ENCODE results near the gene SLC66A1. TPM values are rescaled to one million over a fixed set of nuclear protein-coding genes. Genes with fewer than 3 reads are reported as not detected.

SLC66A1 gene
- total and polyA plus RNA-seq, 2 donors: 5.8 to 10.8 TPM

GRCh38 chr1:19359357-19359756, 47.2 kb downstream of the SLC66A1 start:
- H3K27ac ChIP-seq (ENCODE audit: low read depth in 1 of 2, low read length in 1 of 2): peak overlapping the region in 1 of 2 donors; percentile 67
- no peaks in the 10 kb centered on the region for H3K27me3 ChIP-seq (ENCODE audit: control insufficient read depth in 2 of 2, insufficient read depth in 1 of 2, low read length in 1 of 2)
- no peaks in the 10 kb centered on the region for H3K9me3 ChIP-seq (ENCODE audit: control insufficient read depth in 2 of 2, insufficient read depth in 1 of 2, low read length in 1 of 2)
- H3K4me1 ChIP-seq (ENCODE audit: control insufficient read depth in 2 of 2, insufficient read depth in 2 of 2, low read length in 2 of 2): peaks cover 33 to 55% of the 10 kb centered on the region in 2 donors
- WGBS: 42% methylated on average over 11 of the region's 11 CpGs
- peaks cover 30 to 44% of the 10 kb centered on the region in 2 donors for H3K36me3 ChIP-seq (ENCODE audit: control insufficient read depth in 2 of 2, insufficient read depth in 2 of 2, low read length in 1 of 2)
- no peak for DNase-seq (ENCODE audit: low read depth in 6 of 9, low spot score in 9 of 9)
- no peak overlapping the region for H3K4me3 ChIP-seq (ENCODE audit: low read length in 2 of 2)

- Histone ChIP-seq H3K4me3 (ENCODE audit: low read length in 2 of 2) (no peak overlapping the region), H3K27me3 (ENCODE audit: control insufficient read depth in 2 of 2, insufficient read depth in 1 of 2, low read length in 1 of 2) (no peaks in the 10 kb centered on the region), H3K9me3 (ENCODE audit: control insufficient read depth in 2 of 2, insufficient read depth in 1 of 2, low read length in 1 of 2) (no peaks in the 10 kb centered on the region), H3K27ac (ENCODE audit: low read depth in 1 of 2, low read length in 1 of 2) (peak overlapping the region; percentile 22 to 67), H3K4me1 (ENCODE audit: control insufficient read depth in 2 of 2, insufficient read depth in 2 of 2, low read length in 2 of 2) (peaks cover 33 to 51% of the 10 kb centered on the region in 2 donors), H3K36me3 (ENCODE audit: control insufficient read depth in 2 of 2, insufficient read depth in 2 of 2, low read length in 1 of 2) (peaks cover 28 to 37% of the 10 kb centered on the region in 2 donors)
- WGBS: 6% methylated on average over 6 of the region's 6 CpGs
- DNase-seq (ENCODE audit: low read depth in 6 of 9, low spot score in 9 of 9): peak in 1 of 9 donors; percentile 66
These were observed 47.9 kb downstream of the SLC66A1 start for GRCh38 chr1:19360016-19360415.

GRCh38 chr1:19360432-19360831, 48.3 kb downstream of the SLC66A1 start:
- no peaks in the 10 kb centered on the region for H3K9me3 ChIP-seq (ENCODE audit: control insufficient read depth in 2 of 2, insufficient read depth in 1 of 2, low read length in 1 of 2)
- H3K27me3 ChIP-seq (ENCODE audit: control insufficient read depth in 2 of 2, insufficient read depth in 1 of 2, low read length in 1 of 2): no peaks in the 10 kb centered on the region
- H3K4me3 ChIP-seq (ENCODE audit: low read length in 2 of 2): no peak overlapping the region
- H3K27ac ChIP-seq (ENCODE audit: low read depth in 1 of 2, low read length in 1 of 2): peak overlapping the region; percentile 43 to 67
- whole genome bisulfite sequencing: 73% methylated on average over 11 of the region's 11 CpGs
- DNase-seq (ENCODE audit: low read depth in 6 of 9, low spot score in 9 of 9): no peak
- peaks cover 33 to 51% of the 10 kb centered on the region in 2 donors for H3K4me1 ChIP-seq (ENCODE audit: control insufficient read depth in 2 of 2, insufficient read depth in 2 of 2, low read length in 2 of 2)
- peaks cover 26 to 38% of the 10 kb centered on the region in 2 donors for H3K36me3 ChIP-seq (ENCODE audit: control insufficient read depth in 2 of 2, insufficient read depth in 2 of 2, low read length in 1 of 2)

GRCh38 chr1:19360843-19361610, 48.9 kb downstream of the SLC66A1 start:
- peaks cover 20 to 32% of the 10 kb centered on the region in 2 donors for H3K36me3 ChIP-seq (ENCODE audit: control insufficient read depth in 2 of 2, insufficient read depth in 2 of 2, low read length in 1 of 2)
- peaks cover 35 to 51% of the 10 kb centered on the region in 2 donors for H3K4me1 ChIP-seq (ENCODE audit: control insufficient read depth in 2 of 2, insufficient read depth in 2 of 2, low read length in 2 of 2)
- peak in 1 of 9 donors; percentile 38 for DNase-seq (ENCODE audit: low read depth in 6 of 9, low spot score in 9 of 9)
- no peaks in the 10 kb centered on the region for H3K27me3 ChIP-seq (ENCODE audit: control insufficient read depth in 2 of 2, insufficient read depth in 1 of 2, low read length in 1 of 2)
- 60% methylated on average over 18 of the region's 18 CpGs for WGBS
- no peaks in the 10 kb centered on the region for H3K9me3 ChIP-seq (ENCODE audit: control insufficient read depth in 2 of 2, insufficient read depth in 1 of 2, low read length in 1 of 2)
- H3K27ac ChIP-seq (ENCODE audit: low read depth in 1 of 2, low read length in 1 of 2): peak overlapping the region; percentile 43 to 67
- no peak overlapping the region for H3K4me3 ChIP-seq (ENCODE audit: low read length in 2 of 2)

- Histone ChIP-seq H3K4me1 (ENCODE audit: control insufficient read depth in 2 of 2, insufficient read depth in 2 of 2, low read length in 2 of 2) (peaks cover 39 to 54% of the 10 kb centered on the region in 2 donors), H3K9me3 (ENCODE audit: control insufficient read depth in 2 of 2, insufficient read depth in 1 of 2, low read length in 1 of 2) (no peaks in the 10 kb centered on the region), H3K27ac (ENCODE audit: low read depth in 1 of 2, low read length in 1 of 2) (peak overlapping the region in 1 of 2 donors; percentile 27), H3K4me3 (ENCODE audit: low read length in 2 of 2) (no peak overlapping the region), H3K36me3 (ENCODE audit: control insufficient read depth in 2 of 2, insufficient read depth in 2 of 2, low read length in 1 of 2) (peaks cover 15 to 26% of the 10 kb centered on the region in 2 donors), H3K27me3 (ENCODE audit: control insufficient read depth in 2 of 2, insufficient read depth in 1 of 2, low read length in 1 of 2) (no peaks in the 10 kb centered on the region)
- no peak for DNase-seq (ENCODE audit: low read depth in 6 of 9, low spot score in 9 of 9)
- 47% methylated on average over 8 of the region's 8 CpGs for WGBS
These were observed 49.6 kb downstream of the SLC66A1 start for GRCh38 chr1:19361611-19362147.

- peaks cover 10 to 24% of the 10 kb centered on the region in 2 donors for H3K36me3 ChIP-seq (ENCODE audit: control insufficient read depth in 2 of 2, insufficient read depth in 2 of 2, low read length in 1 of 2)
These were observed 51.5 kb downstream of the SLC66A1 start for GRCh38 chr1:19363536-19364152.

GRCh38 chr1:19365721-19366120, 53.6 kb downstream of the SLC66A1 start:
- Histone ChIP-seq H3K9me3 (ENCODE audit: control insufficient read depth in 2 of 2, insufficient read depth in 1 of 2, low read length in 1 of 2) (no peaks in the 10 kb centered on the region), H3K27ac (ENCODE audit: low read depth in 1 of 2, low read length in 1 of 2) (no peak overlapping the region), H3K4me3 (ENCODE audit: low read length in 2 of 2) (no peak overlapping the region), H3K36me3 (ENCODE audit: control insufficient read depth in 2 of 2, insufficient read depth in 2 of 2, low read length in 1 of 2) (peaks cover 10 to 15% of the 10 kb centered on the region in 2 donors), H3K4me1 (ENCODE audit: control insufficient read depth in 2 of 2, insufficient read depth in 2 of 2, low read length in 2 of 2) (peaks cover 53 to 65% of the 10 kb centered on the region in 2 donors), H3K27me3 (ENCODE audit: control insufficient read depth in 2 of 2, insufficient read depth in 1 of 2, low read length in 1 of 2) (no peaks in the 10 kb centered on the region)
- no peak for DNase-seq (ENCODE audit: low read depth in 6 of 9, low spot score in 9 of 9)
- 96% methylated on average over 10 of the region's 10 CpGs for WGBS

More at GRCh38 chr1:19363536-19364152, 51.5 kb downstream of the SLC66A1 start:
- Histone ChIP-seq H3K4me1 (ENCODE audit: control insufficient read depth in 2 of 2, insufficient read depth in 2 of 2, low read length in 2 of 2) (peaks cover 56 to 63% of the 10 kb centered on the region in 2 donors), H3K27me3 (ENCODE audit: control insufficient read depth in 2 of 2, insufficient read depth in 1 of 2, low read length in 1 of 2) (no peaks in the 10 kb centered on the region), H3K9me3 (ENCODE audit: control insufficient read depth in 2 of 2, insufficient read depth in 1 of 2, low read length in 1 of 2) (no peaks in the 10 kb centered on the region), H3K27ac (ENCODE audit: low read depth in 1 of 2, low read length in 1 of 2) (peak overlapping the region in 1 of 2 donors; percentile 41), H3K4me3 (ENCODE audit: low read length in 2 of 2) (no peak overlapping the region)
- WGBS: 95% methylated on average over 8 of the region's 8 CpGs
- DNase-seq (ENCODE audit: low read depth in 6 of 9, low spot score in 9 of 9): no peak

- Histone ChIP-seq H3K4me1 (ENCODE audit: control insufficient read depth in 2 of 2, insufficient read depth in 2 of 2, low read length in 2 of 2) (peaks cover 42 to 53% of the 10 kb centered on the region in 2 donors), H3K27me3 (ENCODE audit: control insufficient read depth in 2 of 2, insufficient read depth in 1 of 2, low read length in 1 of 2) (no peaks in the 10 kb centered on the region), H3K36me3 (ENCODE audit: control insufficient read depth in 2 of 2, insufficient read depth in 2 of 2, low read length in 1 of 2) (peaks cover 18 to 26% of the 10 kb centered on the region in 2 donors), H3K4me3 (ENCODE audit: low read length in 2 of 2) (no peak overlapping the region), H3K27ac (ENCODE audit: low read depth in 1 of 2, low read length in 1 of 2) (peak overlapping the region; percentile 68 to 76), H3K9me3 (ENCODE audit: control insufficient read depth in 2 of 2, insufficient read depth in 1 of 2, low read length in 1 of 2) (no peaks in the 10 kb centered on the region)
- DNase-seq (ENCODE audit: low read depth in 6 of 9, low spot score in 9 of 9): peak in 2 of 9 donors; percentile 13 to 65
- 72% methylated on average over 18 of the region's 18 CpGs for WGBS
These were observed 54.7 kb downstream of the SLC66A1 start for GRCh38 chr1:19366599-19367536.

Measured in thymus (tissue), 11 donors.